ENCODE data around the gene FREM1. TPM values are rescaled to one million over a fixed set of nuclear protein-coding genes. Genes with fewer than 3 reads are reported as not detected.

The FREM1 gene
- total and polyA plus RNA-seq, 2 experiments from 2014 or later: 0.78 to 3.1 TPM

DNA sequence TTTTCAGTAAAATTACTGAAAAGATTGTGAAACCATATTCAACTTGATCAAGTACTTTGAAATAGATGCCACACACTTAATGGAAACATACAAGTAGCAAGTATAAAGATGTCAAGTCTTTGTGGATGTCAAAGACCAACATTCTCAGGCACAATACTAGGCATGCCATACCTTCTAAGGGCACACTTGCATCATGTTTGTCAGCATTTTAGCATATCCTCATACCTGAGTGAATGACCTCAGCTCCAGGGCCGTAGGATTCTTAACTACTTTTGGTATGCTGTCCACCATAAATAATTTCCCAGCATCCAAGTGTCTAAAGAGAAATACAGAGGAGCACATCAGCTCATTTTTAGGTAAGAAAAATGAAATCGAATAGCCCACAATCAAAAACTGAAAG, 86.4 kb downstream of the FREM1 start:
- Histone ChIP-seq H3K27ac (ENCODE audit: low read depth) (no peak overlapping the region), H3K36me3 (ENCODE audit: insufficient read depth) (no peaks in the 10 kb centered on the region), H3K9me2 (ENCODE audit: insufficient read depth) (no peaks in the 10 kb centered on the region), H3K79me2 (replicated peaks; ENCODE audit: insufficient read depth) (no peaks in the 10 kb centered on the region), H4K20me1 (replicated peaks; ENCODE audit: insufficient read depth) (no peaks in the 10 kb centered on the region), H3K4me3 (no peak overlapping the region), H3K4me2 (no peak overlapping the region), H3F3A (replicated peaks; ENCODE audit: low read depth) (no peaks in the 10 kb centered on the region), H3K27me3 (ENCODE audit: insufficient read depth) (no peaks in the 10 kb centered on the region), H2AFZ (no peak overlapping the region), H3K4me1 (ENCODE audit: insufficient read depth) (no peaks in the 10 kb centered on the region)
- Mint-ChIP-seq H3K4me3 (no peak overlapping the region), H3K36me3 (ENCODE audit: low read depth) (peaks cover 3% of the 10 kb centered on the region; the same call in 2 of the 3 replicates), H3K27ac (no peak overlapping the region), H3K9me3 (no peaks in the 10 kb centered on the region), H3K4me1 (no peaks in the 10 kb centered on the region), H3K27me3 (ENCODE audit: insufficient read depth, low read depth, poor library complexity) (no peaks in the 10 kb centered on the region)
- TF ChIP-seq NANOG (IDR thresholded peaks at IDR 0.05; ENCODE audit: borderline replicate concordance) (no peak), EZH2 (IDR thresholded peaks at IDR 0.05; ENCODE audit: low read depth, unreplicated experiment) (no peak), JUNB (IDR thresholded peaks at IDR 0.05; ENCODE audit: unreplicated experiment) (no peak), EZH2phosphoT487 (IDR thresholded peaks at IDR 0.05; ENCODE audit: unreplicated experiment) (no peak), CREB1 (CRISPR knock-in tag; IDR thresholded peaks at IDR 0.05; ENCODE audit: low read depth) (no peak), POLR2AphosphoS5 (IDR thresholded peaks at IDR 0.05; ENCODE audit: low read depth) (no peak), ZNF114 (CRISPR knock-in tag; IDR thresholded peaks at IDR 0.05) (no peak), STAT1 (IDR thresholded peaks at IDR 0.05; ENCODE audit: unreplicated experiment) (no peak)
- TF ChIP-seq, protein P1, sequence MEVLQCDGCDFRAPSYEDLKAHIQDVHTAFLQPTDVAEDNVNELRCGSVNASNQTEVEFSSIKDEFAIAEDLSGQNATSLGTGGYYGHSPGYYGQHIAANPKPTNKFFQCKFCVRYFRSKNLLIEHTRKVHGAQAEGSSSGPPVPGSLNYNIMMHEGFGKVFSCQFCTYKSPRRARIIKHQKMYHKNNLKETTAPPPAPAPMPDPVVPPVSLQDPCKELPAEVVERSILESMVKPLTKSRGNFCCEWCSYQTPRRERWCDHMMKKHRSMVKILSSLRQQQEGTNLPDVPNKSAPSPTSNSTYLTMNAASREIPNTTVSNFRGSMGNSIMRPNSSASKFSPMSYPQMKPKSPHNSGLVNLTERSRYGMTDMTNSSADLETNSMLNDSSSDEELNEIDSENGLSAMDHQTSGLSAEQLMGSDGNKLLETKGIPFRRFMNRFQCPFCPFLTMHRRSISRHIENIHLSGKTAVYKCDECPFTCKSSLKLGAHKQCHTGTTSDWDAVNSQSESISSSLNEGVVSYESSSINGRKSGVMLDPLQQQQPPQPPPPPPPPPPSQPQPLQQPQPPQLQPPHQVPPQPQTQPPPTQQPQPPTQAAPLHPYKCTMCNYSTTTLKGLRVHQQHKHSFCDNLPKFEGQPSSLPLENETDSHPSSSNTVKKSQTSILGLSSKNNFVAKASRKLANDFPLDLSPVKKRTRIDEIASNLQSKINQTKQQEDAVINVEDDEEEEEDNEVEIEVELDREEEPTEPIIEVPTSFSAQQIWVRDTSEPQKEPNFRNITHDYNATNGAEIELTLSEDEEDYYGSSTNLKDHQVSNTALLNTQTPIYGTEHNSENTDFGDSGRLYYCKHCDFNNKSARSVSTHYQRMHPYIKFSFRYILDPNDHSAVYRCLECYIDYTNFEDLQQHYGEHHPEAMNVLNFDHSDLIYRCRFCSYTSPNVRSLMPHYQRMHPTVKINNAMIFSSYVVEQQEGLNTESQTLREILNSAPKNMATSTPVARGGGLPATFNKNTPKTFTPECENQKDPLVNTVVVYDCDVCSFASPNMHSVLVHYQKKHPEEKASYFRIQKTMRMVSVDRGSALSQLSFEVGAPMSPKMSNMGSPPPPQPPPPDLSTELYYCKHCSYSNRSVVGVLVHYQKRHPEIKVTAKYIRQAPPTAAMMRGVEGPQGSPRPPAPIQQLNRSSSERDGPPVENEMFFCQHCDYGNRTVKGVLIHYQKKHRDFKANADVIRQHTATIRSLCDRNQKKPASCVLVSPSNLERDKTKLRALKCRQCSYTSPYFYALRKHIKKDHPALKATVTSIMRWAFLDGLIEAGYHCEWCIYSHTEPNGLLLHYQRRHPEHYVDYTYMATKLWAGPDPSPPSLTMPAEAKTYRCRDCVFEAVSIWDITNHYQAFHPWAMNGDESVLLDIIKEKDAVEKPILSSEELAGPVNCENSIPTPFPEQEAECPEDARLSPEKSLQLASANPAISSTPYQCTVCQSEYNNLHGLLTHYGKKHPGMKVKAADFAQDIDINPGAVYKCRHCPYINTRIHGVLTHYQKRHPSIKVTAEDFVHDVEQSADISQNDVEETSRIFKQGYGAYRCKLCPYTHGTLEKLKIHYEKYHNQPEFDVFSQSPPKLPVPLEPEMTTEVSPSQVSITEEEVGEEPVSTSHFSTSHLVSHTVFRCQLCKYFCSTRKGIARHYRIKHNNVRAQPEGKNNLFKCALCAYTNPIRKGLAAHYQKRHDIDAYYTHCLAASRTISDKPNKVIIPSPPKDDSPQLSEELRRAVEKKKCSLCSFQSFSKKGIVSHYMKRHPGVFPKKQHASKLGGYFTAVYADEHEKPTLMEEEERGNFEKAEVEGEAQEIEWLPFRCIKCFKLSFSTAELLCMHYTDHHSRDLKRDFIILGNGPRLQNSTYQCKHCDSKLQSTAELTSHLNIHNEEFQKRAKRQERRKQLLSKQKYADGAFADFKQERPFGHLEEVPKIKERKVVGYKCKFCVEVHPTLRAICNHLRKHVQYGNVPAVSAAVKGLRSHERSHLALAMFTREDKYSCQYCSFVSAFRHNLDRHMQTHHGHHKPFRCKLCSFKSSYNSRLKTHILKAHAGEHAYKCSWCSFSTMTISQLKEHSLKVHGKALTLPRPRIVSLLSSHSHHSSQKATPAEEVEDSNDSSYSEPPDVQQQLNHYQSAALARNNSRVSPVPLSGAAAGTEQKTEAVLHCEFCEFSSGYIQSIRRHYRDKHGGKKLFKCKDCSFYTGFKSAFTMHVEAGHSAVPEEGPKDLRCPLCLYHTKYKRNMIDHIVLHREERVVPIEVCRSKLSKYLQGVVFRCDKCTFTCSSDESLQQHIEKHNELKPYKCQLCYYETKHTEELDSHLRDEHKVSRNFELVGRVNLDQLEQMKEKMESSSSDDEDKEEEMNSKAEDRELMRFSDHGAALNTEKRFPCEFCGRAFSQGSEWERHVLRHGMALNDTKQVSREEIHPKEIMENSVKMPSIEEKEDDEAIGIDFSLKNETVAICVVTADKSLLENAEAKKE (CRISPR knock-in tag; IDR thresholded peaks at IDR 0.05): no peak
- TF ChIP-seq, protein P2, sequence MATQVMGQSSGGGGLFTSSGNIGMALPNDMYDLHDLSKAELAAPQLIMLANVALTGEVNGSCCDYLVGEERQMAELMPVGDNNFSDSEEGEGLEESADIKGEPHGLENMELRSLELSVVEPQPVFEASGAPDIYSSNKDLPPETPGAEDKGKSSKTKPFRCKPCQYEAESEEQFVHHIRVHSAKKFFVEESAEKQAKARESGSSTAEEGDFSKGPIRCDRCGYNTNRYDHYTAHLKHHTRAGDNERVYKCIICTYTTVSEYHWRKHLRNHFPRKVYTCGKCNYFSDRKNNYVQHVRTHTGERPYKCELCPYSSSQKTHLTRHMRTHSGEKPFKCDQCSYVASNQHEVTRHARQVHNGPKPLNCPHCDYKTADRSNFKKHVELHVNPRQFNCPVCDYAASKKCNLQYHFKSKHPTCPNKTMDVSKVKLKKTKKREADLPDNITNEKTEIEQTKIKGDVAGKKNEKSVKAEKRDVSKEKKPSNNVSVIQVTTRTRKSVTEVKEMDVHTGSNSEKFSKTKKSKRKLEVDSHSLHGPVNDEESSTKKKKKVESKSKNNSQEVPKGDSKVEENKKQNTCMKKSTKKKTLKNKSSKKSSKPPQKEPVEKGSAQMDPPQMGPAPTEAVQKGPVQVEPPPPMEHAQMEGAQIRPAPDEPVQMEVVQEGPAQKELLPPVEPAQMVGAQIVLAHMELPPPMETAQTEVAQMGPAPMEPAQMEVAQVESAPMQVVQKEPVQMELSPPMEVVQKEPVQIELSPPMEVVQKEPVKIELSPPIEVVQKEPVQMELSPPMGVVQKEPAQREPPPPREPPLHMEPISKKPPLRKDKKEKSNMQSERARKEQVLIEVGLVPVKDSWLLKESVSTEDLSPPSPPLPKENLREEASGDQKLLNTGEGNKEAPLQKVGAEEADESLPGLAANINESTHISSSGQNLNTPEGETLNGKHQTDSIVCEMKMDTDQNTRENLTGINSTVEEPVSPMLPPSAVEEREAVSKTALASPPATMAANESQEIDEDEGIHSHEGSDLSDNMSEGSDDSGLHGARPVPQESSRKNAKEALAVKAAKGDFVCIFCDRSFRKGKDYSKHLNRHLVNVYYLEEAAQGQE (IDR thresholded peaks at IDR 0.05; ENCODE audit: unreplicated experiment): no peak
- TF ChIP-seq, protein P3, sequence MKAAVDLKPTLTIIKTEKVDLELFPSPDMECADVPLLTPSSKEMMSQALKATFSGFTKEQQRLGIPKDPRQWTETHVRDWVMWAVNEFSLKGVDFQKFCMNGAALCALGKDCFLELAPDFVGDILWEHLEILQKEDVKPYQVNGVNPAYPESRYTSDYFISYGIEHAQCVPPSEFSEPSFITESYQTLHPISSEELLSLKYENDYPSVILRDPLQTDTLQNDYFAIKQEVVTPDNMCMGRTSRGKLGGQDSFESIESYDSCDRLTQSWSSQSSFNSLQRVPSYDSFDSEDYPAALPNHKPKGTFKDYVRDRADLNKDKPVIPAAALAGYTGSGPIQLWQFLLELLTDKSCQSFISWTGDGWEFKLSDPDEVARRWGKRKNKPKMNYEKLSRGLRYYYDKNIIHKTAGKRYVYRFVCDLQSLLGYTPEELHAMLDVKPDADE (IDR thresholded peaks at IDR 0.05): no peak
- TF ChIP-seq, protein P4, sequence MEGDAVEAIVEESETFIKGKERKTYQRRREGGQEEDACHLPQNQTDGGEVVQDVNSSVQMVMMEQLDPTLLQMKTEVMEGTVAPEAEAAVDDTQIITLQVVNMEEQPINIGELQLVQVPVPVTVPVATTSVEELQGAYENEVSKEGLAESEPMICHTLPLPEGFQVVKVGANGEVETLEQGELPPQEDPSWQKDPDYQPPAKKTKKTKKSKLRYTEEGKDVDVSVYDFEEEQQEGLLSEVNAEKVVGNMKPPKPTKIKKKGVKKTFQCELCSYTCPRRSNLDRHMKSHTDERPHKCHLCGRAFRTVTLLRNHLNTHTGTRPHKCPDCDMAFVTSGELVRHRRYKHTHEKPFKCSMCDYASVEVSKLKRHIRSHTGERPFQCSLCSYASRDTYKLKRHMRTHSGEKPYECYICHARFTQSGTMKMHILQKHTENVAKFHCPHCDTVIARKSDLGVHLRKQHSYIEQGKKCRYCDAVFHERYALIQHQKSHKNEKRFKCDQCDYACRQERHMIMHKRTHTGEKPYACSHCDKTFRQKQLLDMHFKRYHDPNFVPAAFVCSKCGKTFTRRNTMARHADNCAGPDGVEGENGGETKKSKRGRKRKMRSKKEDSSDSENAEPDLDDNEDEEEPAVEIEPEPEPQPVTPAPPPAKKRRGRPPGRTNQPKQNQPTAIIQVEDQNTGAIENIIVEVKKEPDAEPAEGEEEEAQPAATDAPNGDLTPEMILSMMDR (conservative IDR thresholded peaks at IDR 0.05; ENCODE audit: low read depth in 2 of 2): no peak
- DNase-seq (ENCODE audit: low spot score): no peak
- no peak for ATAC-seq
